ENCODE measurements around the gene EVX2.

GRCh38 chr2:176099159-176099727, 15.5 kb upstream of the EVX2 start:
- TF ChIP-seq POLR2A (IDR thresholded peaks at IDR 0.05), result no peak
- TF ChIP-seq CTCF (IDR thresholded peaks at IDR 0.05), result no peak
